Hepatocyte (in vitro differentiated cells): Measurements from ENCODE around the gene CLEC18B.
"Not testable (repeated sequence)": the region's sequence is repeated elsewhere in the genome, so short reads cannot be mapped to it uniquely, and the experiment has no call there.

Experiments
- CTCF ChIP-seq: fragments of 200-600 bp; sonication (generic); IDR thresholded peaks from 2 replicates; pipeline ENCODE4 v1.5.1; 2016; ENCODE audit warnings: antibody characterized with exemption, mild to moderate bottlenecking; ENCODE audit not compliant: poor library complexity
- EZH2 ChIP-seq: fragments of 200-600 bp; sonication (generic); IDR thresholded peaks from 2 replicates; pipeline ENCODE4 v1.6.1; 2016; ENCODE audit warnings: antibody characterized with exemption, mild to moderate bottlenecking, borderline replicate concordance

GRCh38 chr16:74409185-74409981 is 11.9 kb downstream of the CLEC18B start:
- TF ChIP-seq CTCF, EZH2: not testable (repeated sequence)
